Activated B cell treated with CpG ODN at 0.5 μM for 24 hours (primary cell): ENCODE results near the gene OPRD1. TPM values are rescaled to one million over a fixed set of nuclear protein-coding genes. Genes with fewer than 3 reads are reported as not detected.
A peak's percentile ranks its signal among the peaks of the same experiment; 100 is the strongest.

Experiments used
- ATAC-seq: fragments of 200-7000 bp; cut with Tn5 transposase; one replicate; pipeline ENCODE4 v1.10.0; 2021; ENCODE audit warnings: low read depth, mild to moderate bottlenecking, moderate library complexity
- CTCF ChIA-PET: fragments of 350-600 bp; sonication (Branson Sonifier 250); formaldehyde crosslinking; loops from one replicate; lab custom pipeline; 2021; ENCODE audit warnings: antibody characterized with exemption; lab: Charles Lee
- POLR2A ChIA-PET: fragments of 350-600 bp; sonication (Branson Sonifier 250); formaldehyde crosslinking; loops from one replicate; lab custom pipeline; 2021; ENCODE audit warnings: antibody characterized with exemption; lab: Charles Lee
- DNase-seq: peaks from one replicate; pipeline ENCODE4 v3.0.0; 2022
- H3K27ac Mint-ChIP-seq: one replicate; pipeline ENCODE4 v1.8.0; 2020; ENCODE audit warnings: mixed read lengths
- H3K27me3 Mint-ChIP-seq: one replicate; pipeline ENCODE4 v1.8.0; 2021; ENCODE audit warnings: mixed read lengths
- H3K36me3 Mint-ChIP-seq: one replicate; pipeline ENCODE4 v1.8.0; 2021; ENCODE audit warnings: low read depth, mixed read lengths
- H3K4me1 Mint-ChIP-seq: one replicate; pipeline ENCODE4 v1.8.0; 2021; ENCODE audit warnings: mixed read lengths
- H3K4me3 Mint-ChIP-seq: one replicate; pipeline ENCODE4 v1.8.0; 2020; ENCODE audit warnings: mild to moderate bottlenecking, mixed read lengths
- H3K9me3 Mint-ChIP-seq: one replicate; pipeline ENCODE4 v1.8.0; 2020; ENCODE audit warnings: mixed read lengths
- intact Hi-C: fragments of 100-400 bp; cut with micrococcal nuclease; formaldehyde crosslinking; loops from one replicate; pipeline ENCODE4 v1.15.1; 2024
- total RNA-seq: library from RNA; stranded (reverse); gene quantifications from 2 replicates; pipeline ENCODE4 v1.2.3, GENCODE V29; 2022
- TF ChIP-seq, protein P1 (sequence below): fragments of 200-600 bp; IDR thresholded peaks from one replicate; pipeline ENCODE4 v1.8.0; 2022; ENCODE audit warnings: antibody characterized with exemption, mild to moderate bottlenecking

Gene OPRD1
- total RNA-seq, 1 donor from 2014 or later: not detected

DNA sequence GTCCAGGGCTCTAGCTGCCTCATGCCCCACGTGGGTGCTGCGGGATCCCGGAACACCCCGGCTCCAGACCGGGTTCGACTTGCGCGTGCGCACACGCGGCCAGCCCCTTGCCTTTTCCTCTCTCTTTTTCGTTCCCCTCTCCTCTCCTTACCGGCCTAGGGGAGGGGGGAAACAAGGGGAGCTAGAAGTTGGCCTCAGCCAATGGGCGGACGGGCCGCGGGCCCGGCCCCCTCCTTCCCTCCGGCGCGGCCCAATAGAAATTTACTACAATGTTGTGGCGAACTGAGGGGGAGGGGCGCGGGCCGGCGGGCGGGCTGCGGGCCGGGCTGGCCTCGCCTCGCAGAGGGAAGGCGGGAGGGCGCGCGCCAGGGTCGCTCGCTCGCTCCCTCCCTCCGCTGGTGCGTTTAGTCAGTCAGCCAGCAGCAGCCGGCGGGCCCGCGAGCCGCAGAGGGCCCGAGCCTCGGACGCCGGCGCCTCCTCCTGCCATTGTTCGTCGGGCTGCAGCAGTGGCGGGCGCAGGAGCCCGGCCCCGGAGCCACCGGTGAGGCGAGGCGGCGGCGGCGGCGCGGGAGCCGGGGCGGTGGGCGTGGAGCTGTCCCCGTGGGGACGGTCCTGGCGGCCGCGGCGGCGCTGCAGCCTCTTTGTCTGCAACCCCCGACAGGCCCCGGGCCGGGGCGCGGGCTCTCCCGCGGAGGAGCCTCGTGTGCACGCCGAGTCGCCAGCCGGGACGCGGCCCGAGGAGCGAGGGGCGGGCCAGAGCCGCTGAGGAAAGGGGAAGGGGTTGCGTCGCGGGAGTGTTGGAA lies 102.5 kb downstream of the OPRD1 start, which contains the start of gene EPB41:
EPB41 (plus strand) TSS at position 342 of the 803 bp plus-strand sequence. CDS start 72,869 bp downstream, outside the sequence.
- no peaks in the 10 kb centered on the region for H3K9me3 Mint-ChIP-seq
- H3K4me1 Mint-ChIP-seq: peaks cover 46% of the 10 kb centered on the region
- peak within 1 kb of the TSS; percentile 97 for H3K4me3 Mint-ChIP-seq
- DNase-seq: peak; percentile 86
- TF ChIP-seq, protein P1, sequence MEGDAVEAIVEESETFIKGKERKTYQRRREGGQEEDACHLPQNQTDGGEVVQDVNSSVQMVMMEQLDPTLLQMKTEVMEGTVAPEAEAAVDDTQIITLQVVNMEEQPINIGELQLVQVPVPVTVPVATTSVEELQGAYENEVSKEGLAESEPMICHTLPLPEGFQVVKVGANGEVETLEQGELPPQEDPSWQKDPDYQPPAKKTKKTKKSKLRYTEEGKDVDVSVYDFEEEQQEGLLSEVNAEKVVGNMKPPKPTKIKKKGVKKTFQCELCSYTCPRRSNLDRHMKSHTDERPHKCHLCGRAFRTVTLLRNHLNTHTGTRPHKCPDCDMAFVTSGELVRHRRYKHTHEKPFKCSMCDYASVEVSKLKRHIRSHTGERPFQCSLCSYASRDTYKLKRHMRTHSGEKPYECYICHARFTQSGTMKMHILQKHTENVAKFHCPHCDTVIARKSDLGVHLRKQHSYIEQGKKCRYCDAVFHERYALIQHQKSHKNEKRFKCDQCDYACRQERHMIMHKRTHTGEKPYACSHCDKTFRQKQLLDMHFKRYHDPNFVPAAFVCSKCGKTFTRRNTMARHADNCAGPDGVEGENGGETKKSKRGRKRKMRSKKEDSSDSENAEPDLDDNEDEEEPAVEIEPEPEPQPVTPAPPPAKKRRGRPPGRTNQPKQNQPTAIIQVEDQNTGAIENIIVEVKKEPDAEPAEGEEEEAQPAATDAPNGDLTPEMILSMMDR: no peak
- POLR2A ChIA-PET: interaction anchor here (0.5 to 4.3 kb wide), 15 partner anchors 10 to 668 kb away, joined by 3 to 45 read pairs (median 4); partner anchors contain the start of genes RCC1, RNU11 and SRSF4
- no peaks in the 10 kb centered on the region for H3K27me3 Mint-ChIP-seq
- H3K27ac Mint-ChIP-seq: peak within 1 kb of the TSS; percentile 92
- peak; percentile 93 for ATAC-seq
- CTCF ChIA-PET: interaction anchor here (1.3 to 1.6 kb wide), 5 partner anchors 12 to 288 kb away, joined by 3 to 10 read pairs (median 5); no protein-coding TSS in a partner anchor
- intact Hi-C loops: loop anchor here (1.0 kb wide), 2 partner anchors 13 to 27 kb away; no protein-coding TSS in a partner anchor
- peaks cover 8% of the 10 kb centered on the region for H3K36me3 Mint-ChIP-seq

DNA sequence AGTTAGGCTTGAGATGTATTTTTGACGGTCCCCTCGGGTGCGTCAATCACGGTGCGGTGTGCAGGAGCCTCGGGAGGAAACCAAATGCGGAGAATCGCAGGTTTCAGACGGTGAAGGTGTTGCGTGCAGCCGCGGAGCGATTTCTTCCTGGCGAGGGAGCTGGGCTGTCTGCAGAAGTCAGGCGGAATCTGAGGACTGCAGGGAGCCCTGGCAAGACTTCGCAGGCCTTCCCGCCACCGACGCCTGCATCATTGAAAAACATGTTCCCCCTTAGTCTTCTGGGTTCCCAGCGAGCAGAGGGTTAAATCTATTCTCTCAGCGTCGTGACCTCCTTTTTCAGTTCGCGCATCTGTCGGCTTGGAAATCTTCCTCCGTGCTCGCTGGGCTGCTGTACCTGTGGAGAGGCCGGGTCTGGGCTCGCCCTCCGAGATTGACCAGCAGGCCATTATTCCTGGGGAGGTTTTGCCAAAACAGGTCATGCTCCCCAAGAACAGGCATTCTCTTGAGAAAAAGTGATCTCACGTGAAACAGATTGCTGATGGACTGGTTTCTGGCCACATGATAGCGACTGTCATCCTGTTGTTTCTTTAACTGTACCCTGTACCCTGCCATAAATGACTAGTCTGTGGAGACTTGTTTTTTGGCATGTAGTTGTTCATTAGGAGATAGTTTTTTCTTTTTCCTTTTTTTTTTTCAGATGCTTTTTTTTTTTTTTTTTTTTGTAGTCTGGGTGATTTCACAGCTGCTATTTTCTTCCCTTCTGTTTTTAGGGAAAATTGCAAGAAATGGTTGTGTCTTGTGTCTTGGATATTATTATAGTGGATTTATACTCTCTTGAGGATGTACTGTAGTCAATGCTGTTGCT lies 103.3 kb downstream of the OPRD1 start:
- peak overlapping the region; percentile 88 for H3K27ac Mint-ChIP-seq
- TF ChIP-seq, protein P1: no peak
- intact Hi-C loops: no loop called here
- CTCF ChIA-PET: interaction anchor here (1.1 to 1.6 kb wide), 3 partner anchors 31 to 33 kb away, joined by 3 to 9 read pairs (median 5); no protein-coding TSS in a partner anchor
- no peaks in the 10 kb centered on the region for H3K9me3 Mint-ChIP-seq
- DNase-seq: peak; percentile 21
- peak overlapping the region; percentile 97 for H3K4me3 Mint-ChIP-seq
- no peaks in the 10 kb centered on the region for H3K27me3 Mint-ChIP-seq
- peak; percentile 1 for ATAC-seq
- H3K4me1 Mint-ChIP-seq: peaks cover 50% of the 10 kb centered on the region
- peaks cover 8% of the 10 kb centered on the region for H3K36me3 Mint-ChIP-seq
- POLR2A ChIA-PET: interaction anchor here (0.6 to 4.3 kb wide), 8 partner anchors 12 to 267 kb away, joined by 3 to 45 read pairs (median 8); partner anchors contain the start of gene SRSF4

DNA sequence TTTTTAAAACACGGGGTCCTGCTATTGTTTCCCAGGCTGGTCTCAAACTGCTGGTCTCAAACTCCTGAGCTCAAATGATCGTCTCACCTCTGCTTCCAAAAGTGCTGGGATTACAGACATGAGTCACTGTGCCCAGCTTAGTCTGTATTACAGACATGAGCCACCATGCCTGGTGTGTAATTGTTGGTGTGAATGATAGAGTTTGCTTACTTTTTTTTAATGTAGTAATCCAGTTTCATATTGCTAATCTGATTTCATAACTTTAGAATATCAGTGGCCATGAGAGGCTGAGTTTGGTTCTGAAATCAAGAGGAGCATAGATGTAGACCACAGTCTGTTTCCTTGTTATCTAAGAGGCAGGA lies 105.8 kb downstream of the OPRD1 start:
- Mint-ChIP-seq H3K4me1 (peaks cover 64% of the 10 kb centered on the region), H3K27ac (no peak overlapping the region), H3K27me3 (no peaks in the 10 kb centered on the region), H3K4me3 (no peak overlapping the region), H3K36me3 (peaks cover 8% of the 10 kb centered on the region), H3K9me3 (no peaks in the 10 kb centered on the region)
- ChIA-PET POLR2A (interaction anchor here (0.6 to 1.4 kb wide), 2 partner anchors 9 to 245 kb away, joined by 5 to 9 read pairs; no protein-coding TSS in a partner anchor), CTCF (no interaction called here)
- TF ChIP-seq, protein P1: no peak
- intact Hi-C loops: no loop called here
- no peak for ATAC-seq
- DNase-seq: no peak

Other genes with a start within 250 kb of the OPRD1 start
- 0.20 and 0.29 TPM in 2 replicates for gene RAB42, start 219.9 kb upstream of the OPRD1 start, total RNA-seq
- 17.1 and 18.5 TPM in 2 replicates for gene TAF12, start 169.1 kb upstream of the OPRD1 start, total RNA-seq
- not detected in 2 replicates for gene RNU11, start 163.6 kb upstream of the OPRD1 start, total RNA-seq
- gene GMEB1, start 143.4 kb upstream of the OPRD1 start, total RNA-seq: 26.8 and 27.4 TPM in 2 replicates
- 70.6 and 81.2 TPM in 2 replicates for gene YTHDF2, start 75.2 kb upstream of the OPRD1 start, total RNA-seq
- 73.8 and 74.0 TPM in 2 replicates for gene EPB41, start 102.4 kb downstream of the OPRD1 start, total RNA-seq